Neural cell (in vitro differentiated cells): ENCODE measurements around the gene GRIA1. TPM values are rescaled to one million over a fixed set of nuclear protein-coding genes. Genes with fewer than 3 reads are reported as not detected.

ENCODE experiments used
- H2AFZ ChIP-seq: fragments of 200-600, 300-800 bp; sonication (generic), shearing (Covaris generic); 2 replicates; pipeline ENCODE4 v1.6.0; 2014; ENCODE audit warnings: low read depth, mild to moderate bottlenecking, antibody characterized with exemption, low read length, moderate library complexity
- H3F3A ChIP-seq: fragments of 200-600 bp; shearing (Covaris generic); 2 replicates; pipeline ENCODE4 v1.6.1; 2016; ENCODE audit warnings: mild to moderate bottlenecking, moderate library complexity, mixed read lengths, antibody characterized with exemption, low read length; ENCODE audit not compliant: insufficient read depth, poor library complexity, severe bottlenecking
- H3K27ac ChIP-seq: fragments of 200-600, 300-800 bp; sonication (generic), shearing (Covaris generic); 2 replicates; pipeline ENCODE4 v1.5.1; 2014; ENCODE audit warnings: mild to moderate bottlenecking, low read length, moderate library complexity
- H3K27me3 ChIP-seq: fragments of 300-800, 200-600 bp; sonication (generic), shearing (Covaris generic); 2 replicates; pipeline ENCODE4 v1.6.0; 2014; ENCODE audit warnings: mild to moderate bottlenecking, low read depth, low read length, moderate library complexity; ENCODE audit not compliant: insufficient read depth
- H3K36me3 ChIP-seq: fragments of 300-800, 200-600 bp; sonication (generic), shearing (Covaris generic); 2 replicates; pipeline ENCODE4 v1.5.1; 2014; ENCODE audit warnings: mild to moderate bottlenecking, antibody characterized with exemption, low read length, moderate library complexity; ENCODE audit not compliant: insufficient read depth
- H3K4me2 ChIP-seq: fragments of 300-800, 200-600 bp; sonication (generic), shearing (Covaris generic); 2 replicates; pipeline ENCODE4 v1.6.0; 2014; ENCODE audit warnings: mild to moderate bottlenecking, low read length
- H3K4me3 ChIP-seq: fragments of 300-800, 200-600 bp; sonication (generic), shearing (Covaris generic); 2 replicates; pipeline ENCODE4 v1.5.1; 2014; ENCODE audit warnings: mild to moderate bottlenecking, low read length, moderate library complexity
- H3K79me2 ChIP-seq: fragments of 200-600 bp; shearing (Covaris generic); replicated peaks from 2 replicates; pipeline ENCODE4 v1.6.0; 2014; ENCODE audit warnings: mild to moderate bottlenecking, low read length, moderate library complexity; ENCODE audit not compliant: insufficient read depth
- H3K9ac ChIP-seq: fragments of 300-800, 200-600 bp; sonication (generic), shearing (Covaris generic); 2 replicates; pipeline ENCODE4 v1.6.1; 2016; ENCODE audit warnings: mild to moderate bottlenecking, low read length, mixed read lengths
- H3K9me2 ChIP-seq: fragments of 200-600 bp; shearing (Covaris generic); 2 replicates; pipeline ENCODE4 v1.6.1; 2016; ENCODE audit warnings: mild to moderate bottlenecking, low read length, mixed read lengths; ENCODE audit not compliant: insufficient read depth
- H3K9me3 ChIP-seq: fragments of 200-600, 300-800 bp; sonication (generic), shearing (Covaris generic); 2 replicates; pipeline ENCODE4 v1.6.1; 2016; ENCODE audit warnings: mild to moderate bottlenecking, mixed run types, low read length, moderate library complexity, mixed read lengths
- H4K20me1 ChIP-seq: fragments of 200-600 bp; shearing (Covaris generic); 2 replicates; pipeline ENCODE4 v1.6.1; 2016; ENCODE audit warnings: mild to moderate bottlenecking, mixed run types; ENCODE audit not compliant: insufficient read depth
- EP300 ChIP-seq: fragments of 450-650 bp; conservative IDR thresholded peaks from 2 replicates; pipeline ENCODE4 v1.6.1; 2014; ENCODE audit warnings: antibody characterized with exemption, mild to moderate bottlenecking, moderate library complexity; ENCODE audit not compliant: poor library complexity, severe bottlenecking
- EZH2 ChIP-seq: fragments of 200-600, 300-800 bp; shearing (Covaris generic), sonication (generic); IDR thresholded peaks from 2 replicates; pipeline ENCODE4 v1.6.1; 2014; ENCODE audit warnings: antibody characterized with exemption, low read length, borderline replicate concordance, mild to moderate bottlenecking; ENCODE audit not compliant: insufficient read depth, poor library complexity, severe bottlenecking
- MXI1 ChIP-seq: fragments of 450-650 bp; conservative IDR thresholded peaks from 2 replicates; pipeline ENCODE4 v1.6.1; 2014; ENCODE audit warnings: antibody characterized with exemption, mild to moderate bottlenecking; ENCODE audit not compliant: poor library complexity, severe bottlenecking
- POLR2AphosphoS5 ChIP-seq: IDR thresholded peaks from 2 replicates; pipeline ENCODE4 v1.6.1; 2012
- RAD21 ChIP-seq: fragments of 450-650 bp; conservative IDR thresholded peaks from 2 replicates; pipeline ENCODE4 v1.6.1; 2014; ENCODE audit warnings: antibody characterized with exemption, mild to moderate bottlenecking, moderate library complexity
- SMC3 ChIP-seq: fragments of 450-650 bp; conservative IDR thresholded peaks from 2 replicates; pipeline ENCODE4 v1.6.1; 2014; ENCODE audit warnings: antibody characterized with exemption, mild to moderate bottlenecking, moderate library complexity; ENCODE audit not compliant: poor library complexity
- TAF1 ChIP-seq: IDR thresholded peaks from 2 replicates; pipeline ENCODE4 v1.6.1; 2012; ENCODE audit warnings: low read depth
- polyA plus RNA-seq: library from polyadenylated mRNA; depleted of rRNA; stranded (reverse); fragments of >200 nt; gene quantifications from 2 replicates; pipeline ENCODE4 v1.2.3, GENCODE V29; 2014
- TF ChIP-seq, protein P1 (sequence below): IDR thresholded peaks from 2 replicates; pipeline ENCODE4 v1.6.1; 2012; ENCODE audit warnings: borderline replicate concordance
- TF ChIP-seq, protein P2 (sequence below): fragments of 450-650 bp; IDR thresholded peaks from 2 replicates; pipeline ENCODE4 v1.5.1; 2014; ENCODE audit warnings: antibody characterized with exemption, mild to moderate bottlenecking, moderate library complexity; ENCODE audit not compliant: poor library complexity, severe bottlenecking

The GRIA1 gene
- polyA plus RNA-seq, 1 donor from 2014 or later, result 59.6 TPM

DNA sequence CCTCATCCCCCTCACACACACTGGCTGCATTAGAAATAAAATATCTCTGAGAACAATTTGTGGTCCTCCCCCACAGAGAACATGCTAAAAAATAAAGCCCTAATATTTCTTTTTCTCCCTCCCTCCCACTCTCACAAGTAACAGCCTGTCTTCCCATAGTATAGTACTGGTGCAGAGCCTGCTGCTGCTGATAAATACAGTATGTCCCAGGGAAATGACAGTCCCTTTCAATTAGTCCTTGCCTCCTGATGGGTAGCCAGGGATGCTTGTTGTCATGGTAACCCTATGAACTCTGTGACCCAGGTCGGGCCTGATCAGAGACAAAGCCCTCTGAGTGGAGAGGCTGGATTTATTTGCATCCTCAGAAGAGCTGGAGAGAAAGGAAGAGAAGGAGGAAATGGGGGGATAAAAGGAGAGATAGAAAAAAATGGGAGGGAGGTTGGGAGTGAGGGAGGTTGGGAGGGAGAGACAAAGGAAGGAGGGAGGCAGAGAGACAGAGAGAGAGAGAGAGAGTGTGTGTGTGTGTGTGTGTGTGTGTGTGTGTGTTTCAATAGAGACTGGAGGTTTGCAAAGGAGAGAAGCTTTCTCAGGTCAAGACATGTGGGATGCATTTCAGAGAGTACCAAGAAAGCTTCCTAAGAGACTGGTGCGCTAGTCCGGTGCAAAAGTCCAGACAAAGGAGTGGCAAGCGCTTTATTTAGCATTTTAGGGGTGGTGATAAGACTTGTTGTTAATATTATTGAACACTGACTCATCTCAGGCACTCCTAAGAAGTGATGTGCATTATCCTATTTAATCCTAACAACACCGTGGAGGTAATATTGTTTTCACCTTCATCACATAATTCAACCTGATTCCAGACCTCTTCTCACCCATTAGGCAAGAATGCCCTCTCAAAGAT lies 287.5 kb downstream of the GRIA1 start:
- TF ChIP-seq TAF1 (no peak), POLR2AphosphoS5 (peak; percentile 67), RAD21 (peak; percentile 33), EP300 (peak; percentile 70), EZH2 (no peak), SMC3 (no peak)
- TF ChIP-seq, protein P1, sequence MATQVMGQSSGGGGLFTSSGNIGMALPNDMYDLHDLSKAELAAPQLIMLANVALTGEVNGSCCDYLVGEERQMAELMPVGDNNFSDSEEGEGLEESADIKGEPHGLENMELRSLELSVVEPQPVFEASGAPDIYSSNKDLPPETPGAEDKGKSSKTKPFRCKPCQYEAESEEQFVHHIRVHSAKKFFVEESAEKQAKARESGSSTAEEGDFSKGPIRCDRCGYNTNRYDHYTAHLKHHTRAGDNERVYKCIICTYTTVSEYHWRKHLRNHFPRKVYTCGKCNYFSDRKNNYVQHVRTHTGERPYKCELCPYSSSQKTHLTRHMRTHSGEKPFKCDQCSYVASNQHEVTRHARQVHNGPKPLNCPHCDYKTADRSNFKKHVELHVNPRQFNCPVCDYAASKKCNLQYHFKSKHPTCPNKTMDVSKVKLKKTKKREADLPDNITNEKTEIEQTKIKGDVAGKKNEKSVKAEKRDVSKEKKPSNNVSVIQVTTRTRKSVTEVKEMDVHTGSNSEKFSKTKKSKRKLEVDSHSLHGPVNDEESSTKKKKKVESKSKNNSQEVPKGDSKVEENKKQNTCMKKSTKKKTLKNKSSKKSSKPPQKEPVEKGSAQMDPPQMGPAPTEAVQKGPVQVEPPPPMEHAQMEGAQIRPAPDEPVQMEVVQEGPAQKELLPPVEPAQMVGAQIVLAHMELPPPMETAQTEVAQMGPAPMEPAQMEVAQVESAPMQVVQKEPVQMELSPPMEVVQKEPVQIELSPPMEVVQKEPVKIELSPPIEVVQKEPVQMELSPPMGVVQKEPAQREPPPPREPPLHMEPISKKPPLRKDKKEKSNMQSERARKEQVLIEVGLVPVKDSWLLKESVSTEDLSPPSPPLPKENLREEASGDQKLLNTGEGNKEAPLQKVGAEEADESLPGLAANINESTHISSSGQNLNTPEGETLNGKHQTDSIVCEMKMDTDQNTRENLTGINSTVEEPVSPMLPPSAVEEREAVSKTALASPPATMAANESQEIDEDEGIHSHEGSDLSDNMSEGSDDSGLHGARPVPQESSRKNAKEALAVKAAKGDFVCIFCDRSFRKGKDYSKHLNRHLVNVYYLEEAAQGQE, result peak; percentile 47
- Histone ChIP-seq H3K9ac (peak overlapping the region; percentile 58), H3K9me2 (no peaks in the 10 kb centered on the region), H3K4me2 (peak overlapping the region; percentile 52), H3K27me3 (no peaks in the 10 kb centered on the region), H3K4me3 (peak overlapping the region; percentile 39), H3K9me3 (no peaks in the 10 kb centered on the region), H3K27ac (peak overlapping the region; percentile 93), H2AFZ (peak overlapping the region; percentile 46), H3F3A (peaks cover 14% of the 10 kb centered on the region), H4K20me1 (no peaks in the 10 kb centered on the region), H3K79me2 (no peaks in the 10 kb centered on the region), H3K36me3 (no peaks in the 10 kb centered on the region)

DNA sequence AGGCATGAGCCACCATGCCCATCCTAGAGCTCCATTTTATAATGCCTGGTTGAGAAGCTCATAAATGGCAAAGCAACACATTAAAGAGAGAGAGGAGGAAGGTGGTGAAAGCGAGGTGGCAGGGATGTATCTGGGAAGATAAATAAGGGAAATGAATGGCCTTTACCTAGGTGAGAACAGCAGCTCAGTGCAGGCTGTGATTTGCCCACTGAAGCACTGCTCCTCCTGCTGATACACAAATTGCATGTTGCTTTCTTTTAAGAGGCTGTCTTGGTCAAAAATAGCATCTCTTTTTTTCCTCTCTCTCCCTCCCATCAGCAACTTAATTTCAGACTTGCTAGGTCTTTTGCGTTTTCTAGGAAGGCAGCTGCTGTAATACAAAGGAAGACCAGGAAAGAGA lies 289.4 kb downstream of the GRIA1 start:
- no peak overlapping the region for H3K4me2 ChIP-seq
- H3K36me3 ChIP-seq, result no peaks in the 10 kb centered on the region
- no peak overlapping the region for H3K4me3 ChIP-seq
- H4K20me1 ChIP-seq, result no peaks in the 10 kb centered on the region
- H3K9me3 ChIP-seq, result no peaks in the 10 kb centered on the region
- H2AFZ ChIP-seq, result no peak overlapping the region
- TF ChIP-seq, protein P1, result peak; percentile 71
- TF ChIP-seq POLR2AphosphoS5, result peak; percentile 70
- TF ChIP-seq RAD21, result peak; percentile 34
- TF ChIP-seq MXI1, result no peak
- peak; percentile 38 for TF ChIP-seq EP300
- TF ChIP-seq SMC3, result peak; percentile 41
- TF ChIP-seq, protein P2, sequence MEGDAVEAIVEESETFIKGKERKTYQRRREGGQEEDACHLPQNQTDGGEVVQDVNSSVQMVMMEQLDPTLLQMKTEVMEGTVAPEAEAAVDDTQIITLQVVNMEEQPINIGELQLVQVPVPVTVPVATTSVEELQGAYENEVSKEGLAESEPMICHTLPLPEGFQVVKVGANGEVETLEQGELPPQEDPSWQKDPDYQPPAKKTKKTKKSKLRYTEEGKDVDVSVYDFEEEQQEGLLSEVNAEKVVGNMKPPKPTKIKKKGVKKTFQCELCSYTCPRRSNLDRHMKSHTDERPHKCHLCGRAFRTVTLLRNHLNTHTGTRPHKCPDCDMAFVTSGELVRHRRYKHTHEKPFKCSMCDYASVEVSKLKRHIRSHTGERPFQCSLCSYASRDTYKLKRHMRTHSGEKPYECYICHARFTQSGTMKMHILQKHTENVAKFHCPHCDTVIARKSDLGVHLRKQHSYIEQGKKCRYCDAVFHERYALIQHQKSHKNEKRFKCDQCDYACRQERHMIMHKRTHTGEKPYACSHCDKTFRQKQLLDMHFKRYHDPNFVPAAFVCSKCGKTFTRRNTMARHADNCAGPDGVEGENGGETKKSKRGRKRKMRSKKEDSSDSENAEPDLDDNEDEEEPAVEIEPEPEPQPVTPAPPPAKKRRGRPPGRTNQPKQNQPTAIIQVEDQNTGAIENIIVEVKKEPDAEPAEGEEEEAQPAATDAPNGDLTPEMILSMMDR, result peak; percentile 34
- no peak for TF ChIP-seq EZH2
- no peak for TF ChIP-seq TAF1
- H3K9ac ChIP-seq, result peak overlapping the region; percentile 12
- H3K27ac ChIP-seq, result peak overlapping the region; percentile 93
- no peaks in the 10 kb centered on the region for H3K79me2 ChIP-seq
- H3K27me3 ChIP-seq, result no peaks in the 10 kb centered on the region
- H3K9me2 ChIP-seq, result no peaks in the 10 kb centered on the region
- peaks cover 14% of the 10 kb centered on the region for H3F3A ChIP-seq
